Fibroblast of skin of right quadriceps (primary cell): Measurements from ENCODE around the gene SFXN2.

Experiments used
- DNase-seq: peaks from one replicate; pipeline ENCODE4 v3.0.0-alpha.2; 2013

Gene SFXN2

GRCh38 chr10:102779680-102780526 lies 65.5 kb downstream of the SFXN2 start:
- peak; percentile 30 for DNase-seq

GRCh38 chr10:102780527-102780808 lies 66.0 kb downstream of the SFXN2 start:
- DNase-seq: no peak

GRCh38 chr10:102781090-102781920 lies 66.9 kb downstream of the SFXN2 start:
- no peak for DNase-seq

GRCh38 chr10:102781921-102782557 lies 67.6 kb downstream of the SFXN2 start:
- peak; percentile 29 for DNase-seq

- DNase-seq: peak; percentile 50
Observed at GRCh38 chr10:102782673-102783551, 68.5 kb downstream of the SFXN2 start.

GRCh38 chr10:102783568-102783967 lies 69.1 kb downstream of the SFXN2 start:
- no peak for DNase-seq

GRCh38 chr10:102785818-102786217 lies 71.4 kb downstream of the SFXN2 start:
- DNase-seq: no peak

GRCh38 chr10:102791754-102792395 lies 77.4 kb downstream of the SFXN2 start:
- DNase-seq: no peak
